HG03575 (cell line): ENCODE measurements around the gene RPL22.
"Not testable (repeated sequence)": the region's sequence is repeated elsewhere in the genome, so short reads cannot be mapped to it uniquely, and the experiment has no call there.

Experiments used
- ATAC-seq: cut with Tn5 transposase; IDR thresholded peaks from one replicate; pipeline ENCODE4 v1.9.1; 2021; ENCODE audit not compliant: unreplicated experiment, insufficient number of reproducible peaks, low FRiP score; ENCODE audit errors: extremely low read depth

Gene RPL22

GRCh38 chr1:6235296-6235677 lies 35.9 kb upstream of the RPL22 start:
- no peak for ATAC-seq

- no peak for ATAC-seq
These were observed 35.3 kb upstream of the RPL22 start for GRCh38 chr1:6234502-6235295.

DNA sequence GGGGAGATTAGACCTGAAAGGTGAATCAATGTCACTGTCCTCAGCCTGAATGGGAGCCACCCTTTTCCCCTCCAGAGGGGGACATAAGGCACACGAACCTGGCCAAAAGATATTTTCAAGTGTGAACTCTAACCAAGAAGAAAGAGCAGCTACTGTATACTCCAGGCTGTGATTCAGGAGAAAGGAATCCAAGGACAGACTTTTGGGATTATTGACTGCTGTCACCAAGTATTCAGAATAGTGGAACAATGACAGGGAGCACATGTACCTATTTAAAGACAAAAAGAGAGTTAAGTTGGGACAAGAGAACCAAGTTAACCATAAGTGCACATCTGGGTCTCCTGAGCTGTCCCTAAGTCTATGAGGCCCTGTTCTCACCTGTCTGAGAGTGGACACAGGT lies 34.0 kb upstream of the RPL22 start:
- ATAC-seq, result no peak

- ATAC-seq, result no peak
These were observed 26.3 kb upstream of the RPL22 start for GRCh38 chr1:6225651-6226050.

GRCh38 chr1:6224718-6225117 lies 25.3 kb upstream of the RPL22 start:
- no peak for ATAC-seq

- ATAC-seq, result no peak
These were observed 24.2 kb upstream of the RPL22 start for GRCh38 chr1:6223617-6224016.

DNA sequence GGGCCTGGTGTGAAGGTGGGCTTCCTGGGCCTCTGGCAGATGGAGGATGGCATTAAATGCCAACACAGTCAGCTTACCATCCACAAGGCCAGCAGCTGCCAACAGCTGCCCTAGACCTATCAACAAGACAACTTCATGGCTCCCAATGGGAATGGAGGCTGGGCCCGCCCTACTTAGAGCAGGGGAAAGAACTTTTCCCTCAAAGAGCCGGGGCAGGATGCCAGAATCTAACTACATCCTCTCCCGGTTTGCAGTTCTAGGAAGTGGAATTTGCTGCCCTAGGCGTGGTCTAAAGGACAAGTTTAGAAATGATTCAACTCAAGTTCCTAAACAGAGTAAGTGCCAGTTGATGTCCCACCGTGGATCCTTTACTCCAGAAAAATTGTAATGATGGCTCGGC lies 23.2 kb upstream of the RPL22 start:
- ATAC-seq, result no peak

- ATAC-seq, result no peak
These were observed 21.9 kb upstream of the RPL22 start for GRCh38 chr1:6221210-6221784.

GRCh38 chr1:6220236-6220635 lies 20.8 kb upstream of the RPL22 start:
- no peak for ATAC-seq

- ATAC-seq, result not testable (repeated sequence)
These were observed 20.2 kb upstream of the RPL22 start for GRCh38 chr1:6219641-6220040.

GRCh38 chr1:6218375-6219164 lies 19.2 kb upstream of the RPL22 start:
- no peak for ATAC-seq

- ATAC-seq, result no peak
These were observed 13.0 kb upstream of the RPL22 start for GRCh38 chr1:6212193-6212959.

- ATAC-seq, result no peak
These were observed 12.3 kb upstream of the RPL22 start for GRCh38 chr1:6211731-6212130.

DNA sequence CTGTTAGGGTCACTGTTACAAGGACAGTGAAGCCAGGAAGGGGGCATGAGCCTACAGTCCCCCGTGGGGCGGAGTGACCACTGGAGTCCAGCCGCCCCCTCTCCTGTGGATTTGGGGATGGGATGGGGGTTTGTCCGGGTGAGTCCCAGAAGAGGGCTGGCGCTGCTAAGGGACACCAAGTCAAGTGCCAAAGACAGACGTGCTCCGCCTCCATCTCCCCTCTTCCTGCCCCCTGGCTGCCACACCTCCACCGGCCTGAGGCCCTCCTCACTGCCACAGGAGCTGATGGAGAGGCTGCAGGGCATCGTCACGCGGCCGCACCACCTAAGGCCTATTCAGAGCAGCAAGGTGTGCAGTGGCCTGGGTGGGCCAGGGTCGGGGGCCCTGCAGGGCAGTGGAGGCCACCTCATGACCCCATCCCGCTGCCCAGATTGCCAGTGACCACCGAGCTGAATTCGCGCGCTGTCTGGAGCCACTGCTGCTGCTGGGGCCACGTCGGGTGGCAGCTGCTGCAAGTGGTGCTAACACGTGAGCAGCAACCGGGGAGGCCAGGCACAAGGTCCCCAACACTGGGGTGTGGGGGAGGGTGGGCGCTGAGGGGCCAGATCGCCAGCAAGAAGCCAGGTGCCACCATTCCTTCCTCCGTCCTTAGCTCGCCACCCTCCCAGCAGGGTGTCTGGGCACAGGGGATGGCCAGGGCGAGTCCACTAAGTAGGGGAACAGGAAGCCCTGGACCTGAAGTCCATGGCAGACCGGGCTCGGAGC lies 11.4 kb upstream of the RPL22 start:
- ATAC-seq, result no peak

DNA sequence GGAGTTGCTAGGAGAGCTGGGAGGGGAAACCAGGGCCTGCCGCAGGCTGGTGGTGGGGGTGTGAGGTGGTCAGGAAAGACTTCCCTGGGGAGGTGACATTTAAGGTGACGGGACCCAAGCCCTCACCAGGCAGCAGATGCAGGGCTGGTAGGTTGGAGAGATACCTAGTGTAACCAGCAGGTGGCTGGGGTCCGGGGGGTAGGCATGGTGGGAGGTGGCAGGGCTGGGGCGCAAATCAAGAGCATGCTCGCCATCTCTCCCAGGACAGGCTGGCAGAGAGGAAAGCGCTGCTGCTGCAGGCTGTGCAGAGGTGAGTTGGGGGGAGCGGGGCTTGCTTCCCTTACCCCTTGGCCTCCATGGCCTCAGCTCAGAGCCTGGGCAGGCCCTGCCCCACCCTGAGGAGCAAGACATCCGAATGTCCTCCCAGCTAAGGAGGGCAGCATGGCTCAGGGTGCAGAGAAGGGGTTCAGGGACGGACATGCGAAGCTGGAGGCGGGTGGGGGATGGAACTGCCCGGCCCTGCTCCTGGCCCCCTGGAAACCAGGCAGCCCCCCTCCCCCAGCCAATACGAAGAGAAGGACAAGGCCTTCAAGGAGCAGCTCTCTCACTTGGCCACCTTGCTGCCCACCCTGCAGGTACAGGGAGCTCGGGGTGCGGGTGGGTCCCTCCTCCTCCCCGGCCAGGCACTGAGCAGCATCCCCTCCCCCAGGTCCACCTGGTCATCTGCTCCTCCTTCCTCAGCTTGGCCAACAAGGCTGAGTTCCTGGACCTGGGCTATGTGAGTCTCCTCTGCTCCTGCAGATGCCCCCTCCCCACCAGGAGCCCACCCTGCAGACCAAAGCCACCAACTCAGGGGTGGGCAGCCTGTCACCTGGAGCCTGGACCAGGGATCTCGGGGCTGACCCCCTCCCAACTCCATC lies 10.5 kb upstream of the RPL22 start:
- ATAC-seq, result no peak

DNA sequence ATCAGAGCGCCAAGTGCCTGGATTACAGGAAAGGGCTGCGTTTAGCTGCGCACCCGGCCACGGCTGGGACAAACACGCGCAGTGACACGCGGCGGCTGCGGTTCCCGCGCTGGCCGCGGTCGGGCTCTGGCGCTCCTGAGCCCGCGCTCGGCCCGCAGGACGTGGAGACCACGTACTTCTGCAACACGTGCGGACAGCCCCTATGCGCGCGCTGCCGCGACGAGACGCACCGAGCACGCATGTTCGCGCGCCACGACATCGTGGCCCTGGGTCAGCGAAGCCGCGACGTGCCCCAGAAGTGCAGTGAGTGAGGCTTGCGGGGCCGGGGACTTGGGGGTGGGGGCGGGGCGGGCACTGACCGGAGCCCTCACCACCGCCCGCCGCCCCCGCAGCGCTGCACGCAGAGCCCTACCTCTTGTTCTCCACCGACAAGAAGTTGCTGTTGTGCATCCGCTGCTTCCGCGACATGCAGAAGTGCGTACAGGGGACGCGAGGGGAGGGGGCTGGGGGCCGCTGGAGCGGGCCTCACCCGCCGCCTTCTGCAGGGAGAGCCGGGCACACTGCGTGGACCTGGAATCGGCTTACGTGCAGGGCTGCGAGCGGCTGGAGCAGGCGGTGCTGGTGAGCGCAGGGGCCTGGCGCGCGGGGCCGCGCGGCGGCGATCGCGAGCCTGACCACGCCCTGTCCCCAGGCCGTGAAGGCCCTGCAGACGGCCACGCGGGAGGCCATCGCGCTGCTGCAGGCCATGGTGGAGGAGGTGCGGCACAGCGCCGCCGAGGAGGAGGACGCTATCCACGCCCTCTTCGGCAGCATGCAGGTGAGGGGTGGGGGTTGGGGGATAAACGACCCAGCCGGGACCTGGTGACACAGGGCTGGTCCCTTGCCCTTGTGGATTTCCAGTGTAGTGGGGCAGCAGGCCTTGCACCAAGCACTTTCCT lies 9.6 kb upstream of the RPL22 start:
- no peak for ATAC-seq

DNA sequence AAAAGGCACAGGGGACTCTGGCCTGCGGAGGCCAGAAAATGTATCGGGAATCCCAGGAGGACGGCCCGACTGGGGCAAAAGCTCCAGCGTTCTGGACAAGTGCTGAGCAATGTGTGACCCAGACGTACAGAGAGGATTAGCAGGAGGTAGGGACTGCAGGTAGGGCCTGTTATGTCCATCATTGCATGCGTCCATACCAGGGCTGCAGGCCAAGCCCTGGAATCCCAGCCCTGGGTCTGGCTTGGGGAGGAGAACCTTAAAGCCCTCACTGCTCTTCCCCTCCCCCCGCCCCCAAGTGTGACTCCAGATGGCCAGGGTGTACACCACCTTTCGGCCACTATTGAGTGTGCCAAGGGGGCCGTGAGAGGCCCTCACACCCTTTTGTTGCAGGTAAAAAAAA lies 8.5 kb upstream of the RPL22 start:
- no peak for ATAC-seq
